Kidney (tissue), 14 donors: ENCODE measurements around the gene RALGPS1. TPM values are rescaled to one million over a fixed set of nuclear protein-coding genes. Genes with fewer than 3 reads are reported as not detected.

Source experiments
- DNase-seq, 5 donors: peaks; one replicate each; pipeline ENCODE4 v3.0.0-alpha.2; 2013 to 2020
- FAIRE-seq: peaks from 2 replicates; lab custom pipeline; 2012; peaks lifted over from hg19 to GRCh38; lab: Jason Lieb, UNC
- H3K27ac ChIP-seq, 2 donors: one replicate each; pipeline ENCODE4 v1.7.0; 2013; ENCODE audit warnings: low read depth in 2 of 2, low read length in 2 of 2, inconsistent platforms in 1 of 2
- H3K27me3 ChIP-seq: one replicate; pipeline ENCODE4 v1.7.1; 2013; ENCODE audit warnings: low read length, inconsistent platforms; ENCODE audit not compliant: control insufficient read depth, insufficient read depth
- H3K36me3 ChIP-seq, 3 donors: one replicate each; pipeline versions ENCODE4 v1.7.0 to v1.7.1; 2013; ENCODE audit warnings: low read length in 3 of 3, control low read depth in 1 of 3, inconsistent platforms in 1 of 3; ENCODE audit not compliant: insufficient read depth in 3 of 3, control insufficient read depth in 2 of 3
- H3K4me1 ChIP-seq, 3 donors: one replicate each; pipeline versions ENCODE4 v1.7.0 to v1.7.1; 2013; ENCODE audit warnings: low read length in 3 of 3, inconsistent platforms in 1 of 3, low read depth in 1 of 3; ENCODE audit not compliant: control insufficient read depth in 2 of 3, insufficient read depth in 2 of 3
- H3K4me3 ChIP-seq, 3 donors: one replicate each; pipeline versions ENCODE4 v1.7.0 to v1.8.1; 2013; ENCODE audit warnings: low read length in 3 of 3, control low read depth in 1 of 3, inconsistent platforms in 1 of 3
- H3K9ac ChIP-seq, 3 donors: one replicate each; pipeline versions ENCODE4 v1.7.0 to v1.7.1; 2013; ENCODE audit warnings: low read length in 3 of 3, control low read depth in 1 of 3, inconsistent platforms in 1 of 3
- H3K9me3 ChIP-seq, 3 donors: one replicate each; pipeline versions ENCODE4 v1.7.0 to v1.7.1; 2013; ENCODE audit warnings: low read length in 3 of 3, control low read depth in 1 of 3, inconsistent platforms in 1 of 3; ENCODE audit not compliant: control insufficient read depth in 2 of 3, insufficient read depth in 1 of 3
- intact Hi-C: fragments of 100-400 bp; cut with DNase I; formaldehyde crosslinking; loops from one replicate; pipeline ENCODE4 v1.11.1; 2022
- polyA plus RNA-seq: library from polyadenylated mRNA; stranded (reverse); fragments of 350-450 nt; fragmentation: Illumina TruSeq; extraction: RNeasy Lipid Tissue Mini Kit (QIAGEN cat#74804); gene quantifications from one replicate; pipeline ENCODE4 v1.2.3, GENCODE V29; 2014; ENCODE audit warnings: low read depth, low replicate concordance; ENCODE audit not compliant: insufficient read depth
- total RNA-seq: library from RNA; stranded (reverse); fragmentation: NEBNext Ultra II Directional; extraction: Animal tissue kit (Norgen Biotek cat#: 25700); gene quantifications from one replicate; pipeline ENCODE4 v1.2.1, GENCODE V29; 2021
- TF ChIP-seq, protein P1 (sequence below): IDR thresholded peaks from 3 replicates; pipeline ENCODE4 v1.5.1; 2012; ENCODE audit warnings: mild to moderate bottlenecking, moderate library complexity, borderline replicate concordance; ENCODE audit not compliant: insufficient read depth; ENCODE audit errors: extremely low read depth
- donor health status: control.
- donor health status: control.
- donor health status: control.
- donor health status: control.
- donor health status: control.
- donor health status: DM: yes; HTN: yes; CAD: no.
- donor health status: Normal renal cell carcinoma (clear cell type).

RALGPS1 gene
- total and polyA plus RNA-seq, 2 donors from 2014 or later, result 9.4 to 25.2 TPM

DNA sequence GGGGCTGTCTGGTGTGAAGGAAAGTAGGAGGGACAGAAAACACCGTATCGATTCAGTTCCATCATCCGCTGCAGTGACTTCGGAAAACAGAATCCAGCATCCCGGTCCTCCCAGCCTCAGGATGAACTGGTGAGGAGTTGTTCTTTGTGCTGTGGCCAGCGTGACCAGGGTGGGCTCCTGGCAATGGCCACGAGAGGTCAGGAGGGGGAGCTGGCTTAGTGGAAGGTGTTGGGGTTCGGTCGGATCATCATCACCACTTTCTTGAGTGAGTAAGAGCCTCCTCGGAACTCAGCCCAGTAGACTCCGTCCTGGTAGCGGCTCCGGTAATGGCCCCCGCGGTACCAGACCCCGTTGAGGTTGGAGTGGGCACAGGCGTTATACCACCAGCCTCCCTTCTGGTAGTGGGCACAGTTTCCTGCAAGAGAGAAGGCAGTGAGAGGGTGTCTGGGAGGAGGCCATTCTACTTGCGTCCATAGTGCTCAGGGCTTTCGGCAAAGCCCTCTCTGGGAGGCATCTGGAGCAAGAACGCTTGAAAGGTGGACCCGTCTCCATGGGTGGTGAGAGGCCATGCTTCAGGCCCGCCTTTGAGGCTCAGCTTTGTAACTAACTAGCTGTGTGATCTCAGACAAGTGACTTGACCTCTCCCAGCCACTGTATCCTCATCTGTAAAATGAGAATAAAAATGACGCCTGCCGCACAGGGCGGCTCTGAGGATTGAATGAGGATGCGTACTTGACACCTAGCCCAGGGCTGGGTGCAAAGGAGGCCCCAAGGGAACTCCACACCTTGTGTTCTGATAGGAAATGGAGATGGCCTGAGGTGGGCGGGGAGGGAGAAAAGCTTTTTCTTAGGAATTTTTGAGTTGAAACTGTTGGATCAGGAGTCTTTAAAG is 174.4 kb downstream of the RALGPS1 start:
- peaks cover 0 to 8% (median 6%) of the 10 kb centered on the region in 3 donors for H3K36me3 ChIP-seq
- intact Hi-C loops, result no loop called here
- H3K27ac ChIP-seq, result no peak overlapping the region
- no peaks in the 10 kb centered on the region for H3K27me3 ChIP-seq
- H3K4me3 ChIP-seq, result no peak overlapping the region
- DNase-seq (no peak), FAIRE-seq (no peak)
- no peaks in the 10 kb centered on the region for H3K4me1 ChIP-seq
- H3K9me3 ChIP-seq, result no peaks in the 10 kb centered on the region
- H3K9ac ChIP-seq, result no peak overlapping the region
- TF ChIP-seq, protein P1, sequence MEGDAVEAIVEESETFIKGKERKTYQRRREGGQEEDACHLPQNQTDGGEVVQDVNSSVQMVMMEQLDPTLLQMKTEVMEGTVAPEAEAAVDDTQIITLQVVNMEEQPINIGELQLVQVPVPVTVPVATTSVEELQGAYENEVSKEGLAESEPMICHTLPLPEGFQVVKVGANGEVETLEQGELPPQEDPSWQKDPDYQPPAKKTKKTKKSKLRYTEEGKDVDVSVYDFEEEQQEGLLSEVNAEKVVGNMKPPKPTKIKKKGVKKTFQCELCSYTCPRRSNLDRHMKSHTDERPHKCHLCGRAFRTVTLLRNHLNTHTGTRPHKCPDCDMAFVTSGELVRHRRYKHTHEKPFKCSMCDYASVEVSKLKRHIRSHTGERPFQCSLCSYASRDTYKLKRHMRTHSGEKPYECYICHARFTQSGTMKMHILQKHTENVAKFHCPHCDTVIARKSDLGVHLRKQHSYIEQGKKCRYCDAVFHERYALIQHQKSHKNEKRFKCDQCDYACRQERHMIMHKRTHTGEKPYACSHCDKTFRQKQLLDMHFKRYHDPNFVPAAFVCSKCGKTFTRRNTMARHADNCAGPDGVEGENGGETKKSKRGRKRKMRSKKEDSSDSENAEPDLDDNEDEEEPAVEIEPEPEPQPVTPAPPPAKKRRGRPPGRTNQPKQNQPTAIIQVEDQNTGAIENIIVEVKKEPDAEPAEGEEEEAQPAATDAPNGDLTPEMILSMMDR, result no peak

DNA sequence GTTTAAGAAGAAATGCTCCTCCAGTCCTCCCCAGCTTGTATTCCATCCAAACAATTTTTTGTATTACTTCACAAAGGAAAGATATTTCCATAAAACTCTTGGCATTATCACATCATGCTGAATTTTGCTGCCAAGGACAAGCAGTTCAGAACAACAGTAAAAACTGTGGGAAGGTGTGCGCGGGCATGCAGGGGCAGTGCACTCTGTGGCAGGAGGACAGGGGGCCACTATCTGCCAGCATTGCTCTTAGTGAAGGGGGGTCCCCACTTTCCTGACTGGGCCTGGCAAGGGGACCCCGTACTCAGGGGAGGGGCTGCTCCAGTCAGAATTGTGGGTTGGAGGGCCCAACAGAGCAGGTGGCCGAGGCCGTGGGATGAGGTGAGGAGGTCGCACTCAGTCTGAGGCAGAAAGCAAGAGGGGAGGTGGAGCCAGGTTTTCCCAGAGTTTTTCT is 175.1 kb downstream of the RALGPS1 start:
- no peaks in the 10 kb centered on the region for H3K9me3 ChIP-seq
- peaks cover 0 to 8% (median 6%) of the 10 kb centered on the region in 3 donors for H3K36me3 ChIP-seq
- H3K4me1 ChIP-seq, result no peaks in the 10 kb centered on the region
- FAIRE-seq (no peak), DNase-seq (no peak)
- intact Hi-C loops, result no loop called here
- no peak overlapping the region for H3K4me3 ChIP-seq
- no peak overlapping the region for H3K27ac ChIP-seq
- no peaks in the 10 kb centered on the region for H3K27me3 ChIP-seq
- TF ChIP-seq, protein P1, result no peak
- H3K9ac ChIP-seq, result no peak overlapping the region

DNA sequence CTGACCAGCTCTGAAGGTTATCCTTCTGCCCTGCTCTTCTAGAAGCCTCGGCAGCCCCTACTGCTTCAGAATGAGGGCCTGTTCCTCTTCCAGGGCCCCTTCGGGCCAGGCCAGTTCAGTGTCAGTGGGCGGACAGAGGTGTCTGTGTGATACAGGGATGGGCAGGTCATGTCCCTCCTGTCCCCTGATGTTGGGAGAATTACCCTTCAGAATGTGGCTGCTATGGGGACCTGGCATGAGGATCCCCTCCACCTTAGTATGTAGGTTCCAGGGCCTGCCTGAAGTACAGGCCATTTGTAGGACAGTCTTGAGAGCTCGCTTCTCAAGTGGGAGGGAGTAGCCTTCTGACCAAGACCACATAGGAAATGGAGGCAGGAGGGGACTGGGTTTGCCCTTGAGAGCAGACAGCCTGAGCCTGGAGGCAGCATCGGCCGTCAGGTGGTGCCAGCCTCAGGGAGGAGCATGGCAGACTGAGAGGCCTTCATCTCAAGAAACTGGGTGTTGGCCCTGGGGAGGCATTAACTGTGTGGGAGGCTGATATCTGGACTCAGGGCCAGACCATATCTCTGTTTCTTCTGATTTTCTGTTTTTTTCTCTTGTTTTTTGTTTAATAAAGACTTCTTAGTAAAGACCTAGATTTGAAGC is 175.9 kb downstream of the RALGPS1 start:
- no peaks in the 10 kb centered on the region for H3K27me3 ChIP-seq
- H3K36me3 ChIP-seq, result peaks cover 0 to 8% (median 6%) of the 10 kb centered on the region in 3 donors
- H3K27ac ChIP-seq, result no peak overlapping the region
- FAIRE-seq (no peak), DNase-seq (no peak)
- H3K9me3 ChIP-seq, result no peaks in the 10 kb centered on the region
- no peak overlapping the region for H3K9ac ChIP-seq
- no peaks in the 10 kb centered on the region for H3K4me1 ChIP-seq
- no peak overlapping the region for H3K4me3 ChIP-seq
- TF ChIP-seq, protein P1, result no peak
- intact Hi-C loops, result no loop called here
